Liver (tissue), 9 donors: ENCODE measurements around the gene CLN6. TPM values are rescaled to one million over a fixed set of nuclear protein-coding genes. Genes with fewer than 3 reads are reported as not detected.
A peak's percentile ranks its signal among the peaks of the same experiment; 100 is the strongest.

ENCODE experiments used
- DNase-seq: peaks from one replicate; pipeline ENCODE4 v3.0.0-alpha.2; 2017; ENCODE audit warnings: low spot score
- H3K27ac ChIP-seq, 2 donors: one replicate each; pipeline ENCODE4 v1.7.0; 2013; ENCODE audit warnings: inconsistent platforms in 2 of 2, low read length in 2 of 2, control low read depth in 1 of 2, low read depth in 1 of 2, mild to moderate bottlenecking in 1 of 2
- H3K27me3 ChIP-seq, 4 donors: one replicate each; pipeline versions ENCODE4 v1.6.1 to v1.7.0; 2013; ENCODE audit warnings: low read length in 3 of 4, inconsistent platforms in 1 of 4, mild to moderate bottlenecking in 1 of 4, moderate library complexity in 1 of 4; ENCODE audit not compliant: control insufficient read depth in 4 of 4, insufficient read depth in 4 of 4
- H3K36me3 ChIP-seq, 4 donors: one replicate each; pipeline versions ENCODE4 v1.6.1 to v1.7.0; 2013; ENCODE audit warnings: low read length in 3 of 4, mild to moderate bottlenecking in 3 of 4, low read depth in 1 of 4, moderate library complexity in 1 of 4; ENCODE audit not compliant: control insufficient read depth in 4 of 4, insufficient read depth in 3 of 4
- H3K4me1 ChIP-seq, 4 donors: one replicate each; pipeline versions ENCODE4 v1.6.1 to v1.7.0; 2013; ENCODE audit warnings: low read length in 3 of 4, mild to moderate bottlenecking in 3 of 4, moderate library complexity in 1 of 4; ENCODE audit not compliant: control insufficient read depth in 4 of 4, insufficient read depth in 4 of 4
- H3K4me3 ChIP-seq, 3 donors: one replicate each; pipeline versions ENCODE4 v1.6.1 to v1.7.0; 2013; ENCODE audit warnings: low read length in 3 of 3, control low read depth in 1 of 3, low read depth in 1 of 3, mild to moderate bottlenecking in 1 of 3
- H3K9ac ChIP-seq, 2 donors: one replicate each; pipeline ENCODE4 v1.7.0; 2013; ENCODE audit warnings: low read length in 2 of 2, mild to moderate bottlenecking in 2 of 2, moderate library complexity in 2 of 2, control low read depth in 1 of 2, low read depth in 1 of 2
- H3K9me3 ChIP-seq, 4 donors: one replicate each; pipeline versions ENCODE4 v1.6.1 to v1.7.0; 2013; ENCODE audit warnings: low read length in 3 of 4; ENCODE audit not compliant: control insufficient read depth in 4 of 4
- ATF3 ChIP-seq: IDR thresholded peaks from 2 replicates; pipeline ENCODE4 v1.6.1; 2016; ENCODE audit warnings: antibody characterized with exemption
- EGR1 ChIP-seq, 2 donors: IDR thresholded peaks; 2 replicates each; pipeline ENCODE4 v1.6.1; 2016 to 2018; ENCODE audit warnings: antibody characterized with exemption in 2 of 2, low read depth in 2 of 2
- HNF4A ChIP-seq, 2 donors: conservative IDR thresholded peaks; 2 replicates each; pipeline ENCODE4 v1.6.1; 2016; ENCODE audit warnings: antibody characterized with exemption in 2 of 2, mild to moderate bottlenecking in 2 of 2
- HNF4G ChIP-seq: IDR thresholded peaks from 2 replicates; pipeline ENCODE4 v1.6.1; 2016; ENCODE audit warnings: antibody characterized with exemption
- JUND ChIP-seq, 2 donors: IDR thresholded peaks; 2 replicates each; pipeline ENCODE4 v1.6.1; 2016; ENCODE audit warnings: antibody characterized with exemption in 2 of 2
- NR2F2 ChIP-seq: IDR thresholded peaks from 2 replicates; pipeline ENCODE4 v1.6.1; 2016; ENCODE audit warnings: antibody characterized with exemption
- RAD21 ChIP-seq, 2 donors: IDR thresholded peaks; 2 replicates each; pipeline ENCODE4 v1.6.1; 2016; ENCODE audit warnings: antibody characterized with exemption in 2 of 2, mild to moderate bottlenecking in 2 of 2
- REST ChIP-seq: IDR thresholded peaks from 2 replicates; pipeline ENCODE4 v1.6.1; 2016; ENCODE audit warnings: antibody characterized with exemption, mild to moderate bottlenecking
- RXRA ChIP-seq, 2 donors: IDR thresholded peaks; 2 replicates each; pipeline ENCODE4 v1.6.1; 2017 to 2018; ENCODE audit warnings: antibody characterized with exemption in 2 of 2, mild to moderate bottlenecking in 1 of 2
- TAF1 ChIP-seq: conservative IDR thresholded peaks from 2 replicates; pipeline ENCODE4 v1.6.1; 2016; ENCODE audit warnings: antibody characterized with exemption, mild to moderate bottlenecking
- WGBS: extraction: QIAGEN DNeasy Blood & Tissue Kit; methylation state at CpG from one replicate; pipeline ENCODE4 v1.1.7; 2013; 5-methylcytosine and 5-hydroxymethylcytosine counted together
- polyA plus RNA-seq, 2 donors: library from polyadenylated mRNA; stranded (reverse) in 1 of 2; unstranded in 1 of 2; fragments of 200-250 nt in 1 of 2; fragments of >200 nt in 1 of 2; fragmentation: Nextera tagmentation in 1 of 2; extraction: Ambion mirVana in 1 of 2; gene quantifications; one replicate each; pipeline versions ENCODE4 v1.2.1 to v1.2.3, GENCODE V29; 2013 to 2015
- total RNA-seq, 2 donors: library from RNA; depleted of rRNA; stranded (reverse); fragments of >200 nt; gene quantifications; one replicate each; pipeline ENCODE4 v1.2.3, GENCODE V29; 2014
- TF ChIP-seq, protein P1 (sequence below): fragments of 150-350 bp; IDR thresholded peaks from 2 replicates; pipeline ENCODE4 v1.5.1; 2017; ENCODE audit warnings: improper control_type of control experiment, low read depth, low read length; ENCODE audit not compliant: missing input control
- TF ChIP-seq, protein P2 (sequence below): IDR thresholded peaks from 2 replicates; pipeline ENCODE4 v1.6.1; 2016; ENCODE audit warnings: antibody characterized with exemption
- TF ChIP-seq, protein P3 (sequence below): IDR thresholded peaks from 2 replicates; pipeline ENCODE4 v1.6.1; 2016; ENCODE audit warnings: antibody characterized with exemption
- donor health status: healthy.
- donor health status: healthy.
- donor health status: healthy.
- donor health status: healthy.
- donor health status: healthy.

The CLN6 gene
- total and polyA plus RNA-seq, 4 donors, result 7.2 to 21.2 (median 15.4) TPM

DNA sequence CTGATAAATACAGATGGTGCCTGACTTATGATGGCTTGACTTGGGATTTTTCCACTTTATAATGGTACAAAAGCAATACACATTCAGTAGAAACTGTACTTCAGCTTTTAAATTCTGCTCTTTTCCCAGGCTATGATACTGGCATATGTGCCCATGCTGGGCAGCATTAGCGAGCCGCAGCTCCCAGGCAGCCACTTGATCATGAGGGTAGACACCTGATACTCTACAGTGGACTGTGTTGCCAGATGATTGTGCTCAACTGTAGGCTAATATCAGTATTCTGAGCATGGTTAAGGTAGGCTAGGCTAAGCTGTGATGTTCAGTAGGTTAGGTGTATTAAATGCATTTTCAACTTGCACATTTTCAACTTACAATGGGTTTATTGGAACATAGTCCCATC lies 30.4 kb upstream of the CLN6 start:
- WGBS, result 93% methylated on average over 2 of the region's 2 CpGs
- no peaks in the 10 kb centered on the region for H3K27me3 ChIP-seq
- no peaks in the 10 kb centered on the region for H3K36me3 ChIP-seq
- H3K9ac ChIP-seq, result no peak overlapping the region
- no peak overlapping the region for H3K27ac ChIP-seq
- no peak for DNase-seq
- TF ChIP-seq, protein P1, sequence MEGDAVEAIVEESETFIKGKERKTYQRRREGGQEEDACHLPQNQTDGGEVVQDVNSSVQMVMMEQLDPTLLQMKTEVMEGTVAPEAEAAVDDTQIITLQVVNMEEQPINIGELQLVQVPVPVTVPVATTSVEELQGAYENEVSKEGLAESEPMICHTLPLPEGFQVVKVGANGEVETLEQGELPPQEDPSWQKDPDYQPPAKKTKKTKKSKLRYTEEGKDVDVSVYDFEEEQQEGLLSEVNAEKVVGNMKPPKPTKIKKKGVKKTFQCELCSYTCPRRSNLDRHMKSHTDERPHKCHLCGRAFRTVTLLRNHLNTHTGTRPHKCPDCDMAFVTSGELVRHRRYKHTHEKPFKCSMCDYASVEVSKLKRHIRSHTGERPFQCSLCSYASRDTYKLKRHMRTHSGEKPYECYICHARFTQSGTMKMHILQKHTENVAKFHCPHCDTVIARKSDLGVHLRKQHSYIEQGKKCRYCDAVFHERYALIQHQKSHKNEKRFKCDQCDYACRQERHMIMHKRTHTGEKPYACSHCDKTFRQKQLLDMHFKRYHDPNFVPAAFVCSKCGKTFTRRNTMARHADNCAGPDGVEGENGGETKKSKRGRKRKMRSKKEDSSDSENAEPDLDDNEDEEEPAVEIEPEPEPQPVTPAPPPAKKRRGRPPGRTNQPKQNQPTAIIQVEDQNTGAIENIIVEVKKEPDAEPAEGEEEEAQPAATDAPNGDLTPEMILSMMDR, result no peak
- TF ChIP-seq, protein P2, sequence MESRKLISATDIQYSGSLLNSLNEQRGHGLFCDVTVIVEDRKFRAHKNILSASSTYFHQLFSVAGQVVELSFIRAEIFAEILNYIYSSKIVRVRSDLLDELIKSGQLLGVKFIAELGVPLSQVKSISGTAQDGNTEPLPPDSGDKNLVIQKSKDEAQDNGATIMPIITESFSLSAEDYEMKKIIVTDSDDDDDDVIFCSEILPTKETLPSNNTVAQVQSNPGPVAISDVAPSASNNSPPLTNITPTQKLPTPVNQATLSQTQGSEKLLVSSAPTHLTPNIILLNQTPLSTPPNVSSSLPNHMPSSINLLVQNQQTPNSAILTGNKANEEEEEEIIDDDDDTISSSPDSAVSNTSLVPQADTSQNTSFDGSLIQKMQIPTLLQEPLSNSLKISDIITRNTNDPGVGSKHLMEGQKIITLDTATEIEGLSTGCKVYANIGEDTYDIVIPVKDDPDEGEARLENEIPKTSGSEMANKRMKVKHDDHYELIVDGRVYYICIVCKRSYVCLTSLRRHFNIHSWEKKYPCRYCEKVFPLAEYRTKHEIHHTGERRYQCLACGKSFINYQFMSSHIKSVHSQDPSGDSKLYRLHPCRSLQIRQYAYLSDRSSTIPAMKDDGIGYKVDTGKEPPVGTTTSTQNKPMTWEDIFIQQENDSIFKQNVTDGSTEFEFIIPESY, result no peak
- no peak for TF ChIP-seq TAF1
- TF ChIP-seq NR2F2, result no peak
- no peak for TF ChIP-seq EGR1 (IDR thresholded peaks at IDR 0.05; ENCODE audit: low read depth in 2 of 2)
- no peak for TF ChIP-seq RAD21 (IDR thresholded peaks at IDR 0.05)
- no peaks in the 10 kb centered on the region for H3K9me3 ChIP-seq
- no peak overlapping the region for H3K4me3 ChIP-seq
- peaks cover 0 to 12% (median 7%) of the 10 kb centered on the region in 4 donors for H3K4me1 ChIP-seq

DNA sequence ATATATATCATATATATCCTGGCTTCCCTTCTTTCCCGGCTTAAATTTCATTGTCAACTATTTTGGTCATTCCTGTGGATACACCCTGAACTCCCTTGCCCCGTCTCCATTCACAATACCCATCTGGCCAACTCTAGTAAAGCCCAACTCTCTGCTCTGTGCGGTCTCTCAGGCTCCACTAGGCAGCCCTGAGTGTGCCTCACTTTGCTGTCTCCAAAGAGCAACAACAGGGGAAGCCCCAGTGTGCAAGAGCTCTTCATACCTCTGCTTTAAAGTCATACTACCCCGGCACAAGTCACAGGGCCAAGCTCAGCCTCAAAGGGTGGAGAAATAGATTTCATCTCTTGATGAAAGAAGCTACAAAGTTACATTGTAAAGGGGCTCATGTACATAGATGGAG lies 29.2 kb upstream of the CLN6 start:
- Histone ChIP-seq H3K4me1 (peaks cover 0 to 12% (median 7%) of the 10 kb centered on the region in 4 donors), H3K27ac (peak overlapping the region in 1 of 2 donors; percentile 12), H3K4me3 (no peak overlapping the region), H3K27me3 (no peaks in the 10 kb centered on the region), H3K9ac (no peak overlapping the region), H3K36me3 (no peaks in the 10 kb centered on the region), H3K9me3 (no peaks in the 10 kb centered on the region)
- DNase-seq, result no peak
- TF ChIP-seq, protein P1, result no peak
- 47% methylated on average over 4 of the region's 4 CpGs for WGBS

DNA sequence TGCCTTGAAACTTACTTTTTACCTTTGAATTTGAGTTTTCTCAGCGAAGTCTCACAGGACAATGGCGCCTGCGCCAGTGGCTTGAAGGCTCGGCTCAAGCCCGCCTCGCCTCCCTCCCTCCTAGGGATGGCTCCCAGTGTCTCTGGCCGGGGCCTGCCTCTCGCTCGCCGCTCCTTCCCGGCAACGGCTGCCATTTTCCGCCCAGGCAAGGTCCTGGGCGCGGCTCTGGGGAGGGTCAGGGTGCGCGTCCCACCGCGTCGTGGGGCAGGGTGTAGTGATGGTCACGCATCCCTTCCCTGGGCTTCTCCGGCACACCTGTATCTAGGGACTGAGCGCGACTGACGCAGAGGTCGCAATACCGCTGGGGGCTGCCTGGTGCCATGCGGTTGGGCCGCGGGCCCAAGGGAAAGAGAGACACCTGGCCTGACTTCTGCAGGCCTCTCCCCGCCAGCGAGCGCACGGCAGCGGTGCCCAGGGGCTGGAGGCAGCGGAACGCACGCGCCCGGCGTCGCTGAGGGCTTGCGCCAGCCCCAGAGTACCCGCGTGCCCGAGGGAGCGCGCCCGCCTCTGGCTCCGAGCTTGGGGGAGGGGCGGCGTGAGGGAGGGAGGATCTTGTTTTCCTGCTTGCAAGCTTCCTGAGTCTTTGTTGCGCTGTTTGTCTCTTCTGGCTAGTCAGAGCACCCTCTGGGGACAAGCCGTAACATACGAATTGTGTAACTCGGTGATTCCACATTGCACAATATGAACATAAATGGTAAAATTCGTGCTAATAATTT lies 27.3 kb upstream of the CLN6 start:
- peak; percentile 82 for DNase-seq
- H3K27ac ChIP-seq, result peak overlapping the region; percentile 94 to 96
- H3K9ac ChIP-seq, result peak overlapping the region; percentile 68 to 83
- no peaks in the 10 kb centered on the region for H3K27me3 ChIP-seq
- H3K9me3 ChIP-seq, result no peaks in the 10 kb centered on the region
- WGBS, result 10% methylated on average over 57 of the region's 57 CpGs
- H3K4me1 ChIP-seq, result peaks cover 0 to 17% (median 9%) of the 10 kb centered on the region in 4 donors
- peak overlapping the region; percentile 51 to 75 (median 73) for H3K4me3 ChIP-seq
- no peaks in the 10 kb centered on the region for H3K36me3 ChIP-seq
- TF ChIP-seq REST (peak; percentile 81), JUND (IDR thresholded peaks at IDR 0.05) (peak; percentile 70 to 75), TAF1 (peak; percentile 50), ATF3 (peak; percentile 43), HNF4A (conservative IDR thresholded peaks at IDR 0.05) (peak; percentile 81 to 82), HNF4G (no peak), RXRA (IDR thresholded peaks at IDR 0.05) (peak; percentile 66 to 75)
- TF ChIP-seq, protein P2, result peak; percentile 60
- TF ChIP-seq, protein P3, sequence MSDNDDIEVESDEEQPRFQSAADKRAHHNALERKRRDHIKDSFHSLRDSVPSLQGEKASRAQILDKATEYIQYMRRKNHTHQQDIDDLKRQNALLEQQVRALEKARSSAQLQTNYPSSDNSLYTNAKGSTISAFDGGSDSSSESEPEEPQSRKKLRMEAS, result peak; percentile 84
